Glomerular visceral epithelial cell (primary cell): ENCODE results near the gene GPANK1.

Experiments
- DNase-seq: peaks from one replicate; pipeline ENCODE4 v3.0.0-alpha.2; 2016; ENCODE audit errors: extremely low spot score

Gene GPANK1

GRCh38 chr6:31640612-31641011 is 24.2 kb downstream of the GPANK1 start:
- DNase-seq: no peak

DNA sequence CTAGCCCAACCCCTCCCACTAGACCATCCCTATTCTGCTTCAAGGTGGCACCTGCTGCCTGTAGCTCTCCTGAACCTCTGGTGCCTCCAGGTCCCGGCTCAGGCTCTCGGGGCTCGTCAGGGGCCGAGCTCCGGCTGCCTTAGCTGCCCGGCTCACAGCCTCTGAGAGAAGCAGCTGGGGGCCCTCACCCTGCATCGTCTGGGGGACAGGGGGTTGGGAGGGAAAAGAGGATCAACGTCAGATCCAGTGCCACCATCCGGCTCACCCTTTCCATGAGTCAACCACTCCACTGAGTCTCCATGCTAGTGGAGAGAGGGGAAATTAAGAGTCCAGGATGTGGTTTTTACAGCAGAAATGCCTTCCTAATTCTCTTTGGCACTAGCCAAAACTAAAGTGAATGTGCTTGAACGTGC is 25.3 kb downstream of the GPANK1 start:
- DNase-seq: peak; percentile 46

DNA sequence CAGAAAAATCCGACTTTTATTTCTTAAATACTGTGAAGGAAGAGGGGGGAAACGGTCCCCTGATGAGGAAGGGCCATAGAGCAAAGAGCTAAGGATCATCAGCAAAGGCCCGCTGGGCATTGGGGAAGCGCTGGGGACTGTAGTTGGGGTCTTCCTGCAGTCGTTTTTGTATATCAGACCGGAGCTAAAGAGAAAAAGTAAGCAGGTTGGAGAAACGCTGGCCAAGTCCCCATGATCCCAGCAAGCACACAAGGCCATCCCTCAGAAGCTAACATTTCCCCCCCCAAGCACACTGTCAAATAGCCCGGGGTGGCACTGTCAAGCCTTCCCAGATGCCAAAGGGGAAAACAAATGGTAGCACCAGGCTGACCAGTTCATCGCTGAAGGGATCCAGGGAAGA is 25.8 kb downstream of the GPANK1 start:
- DNase-seq: no peak

- DNase-seq: no peak
These were observed 27.9 kb downstream of the GPANK1 start for GRCh38 chr6:31636698-31637596.

GRCh38 chr6:31634969-31635575 is 29.7 kb downstream of the GPANK1 start:
- no peak for DNase-seq

GRCh38 chr6:31634131-31634530 is 30.7 kb downstream of the GPANK1 start:
- DNase-seq: no peak

DNA sequence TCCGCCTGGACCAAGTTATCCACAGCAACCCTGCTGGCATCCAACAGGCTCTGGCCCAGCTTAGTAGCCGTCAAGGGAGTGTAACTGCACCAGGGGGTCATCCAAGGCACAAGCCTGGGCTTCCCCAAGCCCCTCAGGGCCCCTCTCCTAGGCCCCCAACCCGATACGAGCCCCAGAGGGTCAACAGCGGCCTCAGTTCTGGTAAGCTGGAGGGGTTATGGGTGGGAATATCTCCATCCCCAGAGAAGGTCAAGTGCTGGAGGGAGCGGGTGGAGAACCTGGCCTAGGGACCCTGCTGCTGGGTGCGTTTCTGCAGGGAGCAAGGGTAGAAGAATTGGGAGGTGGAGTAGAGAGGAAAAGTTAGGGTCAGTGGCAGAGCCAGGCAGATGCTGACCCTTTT is 31.4 kb downstream of the GPANK1 start:
- DNase-seq: no peak

DNA sequence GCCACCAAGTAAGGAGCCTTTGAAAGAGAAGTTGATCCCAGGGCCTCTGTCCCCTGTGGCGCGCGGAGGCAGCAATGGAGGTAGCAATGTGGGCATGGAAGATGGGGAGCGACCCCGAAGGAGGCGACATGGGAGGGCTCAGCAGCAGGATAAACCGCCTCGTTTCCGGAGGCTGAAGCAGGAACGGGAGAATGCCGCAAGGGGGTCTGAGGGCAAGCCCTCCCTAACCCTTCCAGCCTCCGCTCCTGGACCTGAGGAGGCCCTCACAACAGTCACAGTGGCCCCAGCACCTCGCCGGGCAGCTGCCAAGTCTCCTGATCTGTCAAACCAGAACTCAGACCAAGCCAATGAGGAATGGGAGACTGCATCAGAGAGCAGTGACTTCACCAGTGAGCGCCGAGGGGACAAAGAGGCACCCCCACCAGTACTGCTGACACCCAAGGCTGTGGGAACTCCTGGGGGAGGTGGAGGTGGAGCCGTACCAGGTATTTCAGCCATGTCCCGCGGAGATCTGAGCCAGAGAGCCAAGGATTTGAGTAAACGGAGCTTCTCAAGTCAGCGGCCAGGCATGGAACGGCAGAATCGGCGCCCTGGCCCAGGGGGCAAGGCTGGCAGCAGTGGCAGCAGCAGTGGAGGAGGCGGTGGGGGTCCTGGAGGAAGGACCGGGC is 32.4 kb downstream of the GPANK1 start:
- DNase-seq: no peak

DNA sequence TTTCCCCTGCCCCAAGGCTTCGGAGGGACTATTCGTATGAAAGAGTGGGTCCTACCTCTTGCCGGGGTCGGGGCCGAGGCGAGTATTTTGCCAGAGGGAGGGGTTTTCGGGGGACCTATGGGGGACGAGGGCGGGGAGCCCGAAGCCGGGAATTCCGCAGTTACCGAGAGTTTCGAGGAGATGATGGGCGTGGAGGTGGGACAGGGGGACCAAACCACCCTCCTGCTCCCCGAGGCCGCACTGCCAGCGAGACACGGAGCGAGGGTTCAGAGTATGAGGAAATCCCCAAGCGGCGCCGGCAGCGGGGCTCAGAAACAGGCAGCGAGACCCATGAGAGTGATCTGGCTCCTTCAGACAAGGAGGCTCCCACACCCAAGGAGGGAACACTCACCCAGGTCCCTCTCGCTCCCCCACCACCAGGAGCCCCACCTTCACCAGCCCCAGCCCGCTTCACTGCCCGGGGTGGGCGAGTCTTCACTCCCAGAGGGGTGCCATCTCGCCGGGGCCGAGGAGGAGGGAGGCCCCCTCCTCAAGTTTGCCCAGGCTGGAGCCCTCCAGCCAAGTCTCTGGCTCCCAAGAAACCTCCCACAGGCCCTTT is 33.0 kb downstream of the GPANK1 start:
- no peak for DNase-seq

GRCh38 chr6:31631209-31631608 is 33.6 kb downstream of the GPANK1 start:
- DNase-seq: no peak

DNA sequence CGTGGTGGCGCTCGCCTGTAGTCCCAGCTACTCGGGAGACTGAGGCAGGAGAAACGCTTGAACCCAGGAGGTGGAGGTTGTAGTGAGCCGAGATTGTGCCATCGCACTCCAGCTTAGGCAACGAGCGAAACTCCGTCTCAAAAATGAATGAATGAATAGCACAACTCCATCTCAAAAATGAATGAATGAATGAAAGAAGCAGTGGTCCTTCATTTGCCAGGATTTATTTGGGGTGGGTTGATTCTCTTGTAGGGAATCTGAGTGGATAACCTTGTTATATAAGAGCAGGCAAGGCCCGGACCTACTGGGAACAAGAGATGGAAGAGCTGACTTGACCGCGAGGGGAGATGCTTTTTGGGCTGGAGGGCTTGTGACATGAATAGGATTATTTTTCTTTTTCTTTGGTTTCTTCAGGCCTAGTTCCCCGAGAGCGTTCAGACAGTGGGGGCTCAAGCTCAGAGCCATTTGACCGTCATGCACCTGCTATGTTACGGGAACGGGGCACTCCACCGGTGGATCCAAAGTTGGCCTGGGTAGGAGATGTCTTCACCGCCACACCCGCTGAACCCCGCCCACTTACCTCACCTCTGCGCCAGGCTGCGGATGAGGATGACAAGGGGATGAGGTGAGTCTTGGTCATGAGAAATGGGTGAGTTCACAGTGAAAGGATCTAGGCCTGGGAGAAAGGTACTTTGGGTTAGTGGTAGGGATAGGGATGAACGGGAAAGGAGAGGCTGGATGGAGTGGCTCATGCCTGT is 34.4 kb downstream of the GPANK1 start:
- DNase-seq: no peak

DNA sequence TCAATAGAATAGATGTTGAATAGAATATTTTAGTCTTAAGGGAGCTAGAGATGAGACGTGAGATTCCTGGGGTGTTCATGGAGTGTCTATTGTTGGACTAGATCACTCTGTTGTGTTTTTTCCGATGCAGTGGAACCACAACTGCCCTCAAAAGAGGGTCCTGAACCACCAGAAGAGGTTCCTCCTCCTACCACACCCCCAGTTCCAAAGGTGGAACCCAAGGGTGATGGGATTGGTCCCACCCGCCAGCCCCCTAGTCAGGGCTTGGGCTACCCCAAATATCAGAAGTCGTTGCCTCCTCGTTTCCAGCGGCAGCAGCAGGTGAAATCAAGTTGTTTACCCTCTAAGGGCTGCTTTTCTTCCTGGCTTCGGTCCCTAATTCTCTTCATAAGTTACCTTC is 35.8 kb downstream of the GPANK1 start:
- no peak for DNase-seq

DNA sequence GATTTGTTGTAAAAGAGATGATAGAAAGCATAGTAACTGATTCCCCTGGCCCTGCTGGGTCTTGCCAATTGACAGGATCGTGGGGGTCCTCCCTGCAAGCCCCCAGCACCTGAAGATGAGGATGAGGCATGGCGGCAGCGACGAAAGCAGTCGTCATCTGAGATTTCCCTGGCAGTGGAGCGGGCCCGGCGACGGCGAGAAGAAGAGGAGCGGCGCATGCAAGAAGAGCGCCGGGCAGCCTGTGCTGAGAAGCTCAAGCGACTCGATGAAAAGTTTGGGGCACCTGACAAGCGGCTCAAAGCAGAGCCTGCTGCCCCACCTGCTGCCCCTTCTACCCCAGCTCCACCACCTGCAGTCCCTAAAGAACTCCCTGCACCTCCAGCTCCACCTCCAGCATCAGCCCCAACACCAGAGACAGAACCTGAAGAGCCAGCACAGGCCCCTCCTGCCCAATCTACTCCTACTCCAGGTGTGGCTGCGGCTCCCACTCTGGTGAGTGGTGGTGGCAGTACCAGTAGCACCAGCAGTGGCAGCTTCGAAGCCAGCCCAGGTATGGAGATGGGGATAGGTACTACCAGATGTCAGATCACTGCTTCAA is 37.0 kb downstream of the GPANK1 start:
- no peak for DNase-seq

DNA sequence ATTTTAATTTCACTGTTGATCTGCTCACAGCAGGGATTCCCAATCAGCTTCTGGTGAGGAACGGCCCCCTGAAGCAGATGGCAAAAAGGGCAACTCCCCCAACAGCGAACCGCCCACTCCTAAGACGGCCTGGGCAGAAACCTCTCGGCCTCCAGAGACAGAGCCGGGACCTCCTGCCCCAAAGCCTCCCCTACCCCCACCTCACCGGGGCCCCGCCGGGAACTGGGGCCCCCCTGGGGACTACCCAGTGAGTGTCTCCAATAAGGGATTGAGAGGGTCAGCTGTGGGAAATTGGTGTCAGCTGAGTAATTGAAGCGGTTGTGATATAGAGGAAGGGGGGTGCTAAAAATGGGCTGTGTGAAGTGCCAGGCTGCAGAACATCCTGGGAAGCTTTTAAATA is 37.8 kb downstream of the GPANK1 start:
- DNase-seq: no peak

GRCh38 chr6:31624070-31624469 is 40.7 kb downstream of the GPANK1 start:
- no peak for DNase-seq

- no peak for DNase-seq
These were observed 42.1 kb downstream of the GPANK1 start for GRCh38 chr6:31622684-31623091.

DNA sequence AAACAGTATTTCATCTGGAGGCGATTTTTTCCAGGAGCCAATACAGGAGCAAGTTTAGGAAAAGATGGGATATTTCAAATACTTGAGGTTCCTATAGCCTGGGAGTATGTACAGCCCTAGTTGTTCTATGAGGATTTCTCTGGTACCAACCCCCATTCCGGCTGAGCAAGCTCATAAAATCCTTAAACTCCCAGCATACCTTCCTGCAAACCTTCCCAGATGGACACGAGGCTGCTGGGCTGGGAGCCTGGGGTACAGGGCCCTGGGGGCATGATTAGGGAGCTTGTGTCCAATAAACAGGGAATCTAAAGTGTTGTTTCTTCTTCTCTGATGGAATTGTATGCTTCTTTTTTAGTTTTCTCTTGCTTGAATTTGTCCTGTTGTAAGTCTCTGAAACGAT is 42.8 kb downstream of the GPANK1 start:
- DNase-seq: no peak

GRCh38 chr6:31621320-31621939 is 43.4 kb downstream of the GPANK1 start:
- no peak for DNase-seq

- no peak for DNase-seq
These were observed 44.0 kb downstream of the GPANK1 start, which contains the start of gene PRRC2A for GRCh38 chr6:31620586-31621319. Gene PRRC2A, plus strand, starts transcription at chr6:31620715. Its CDS starts 2,075 bp downstream, at chr6:31622790.
